Stimulated activated CD4-positive, alpha-beta T cell treated with anti-CD3 and anti-CD28 coated beads, Interleukin-4, amount 100 ng/mL, for 48 hours (primary cell): ENCODE results near the gene TNRC6A.
"Not testable (repeated sequence)": the region's sequence is repeated elsewhere in the genome, so short reads cannot be mapped to it uniquely, and the experiment has no call there.

Experiments used
- DNase-seq, 2 donors: peaks; one replicate each; pipeline ENCODE4 v3.0.0-alpha.2; 2020; ENCODE audit warnings: low read depth in 2 of 2

The TNRC6A gene

DNA sequence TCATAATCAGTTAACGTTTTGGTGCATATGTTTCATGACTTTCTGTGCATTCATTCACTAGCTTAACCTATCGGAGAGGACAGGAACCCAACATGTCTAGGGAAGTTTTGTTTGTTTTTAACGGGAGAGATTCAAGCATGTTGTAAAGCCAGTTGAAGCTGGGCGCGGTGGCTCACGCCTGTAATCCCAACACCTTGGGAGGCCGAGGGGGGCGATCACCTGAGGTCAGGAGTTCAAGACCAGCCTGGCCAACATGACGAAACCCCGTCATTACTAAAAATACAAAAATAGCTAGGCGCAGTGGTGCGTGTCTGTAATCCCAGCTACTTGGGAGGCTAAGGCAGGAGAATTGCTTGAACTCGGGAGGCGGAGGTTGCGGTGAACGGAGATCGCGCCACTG is 1.4 kb upstream of the TNRC6A start:
- no peak for DNase-seq

DNA sequence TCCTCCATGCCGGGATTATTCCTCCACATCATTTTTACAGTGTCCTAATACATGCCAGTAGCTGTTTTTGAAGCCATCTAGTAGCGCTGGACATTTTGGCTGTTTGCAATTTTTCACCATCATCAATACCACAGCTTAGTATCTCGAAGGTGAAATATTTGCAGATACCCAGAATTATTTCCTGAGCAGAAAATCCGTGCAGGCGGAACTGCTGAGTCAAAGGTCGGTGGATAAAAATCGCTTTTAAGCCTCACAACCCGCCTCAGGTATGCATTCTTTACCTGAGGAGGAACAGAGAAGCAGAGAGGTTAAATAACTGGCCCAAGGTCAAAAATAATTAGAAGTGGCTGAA is 584 bp upstream of the TNRC6A start:
- no peak for DNase-seq

DNA sequence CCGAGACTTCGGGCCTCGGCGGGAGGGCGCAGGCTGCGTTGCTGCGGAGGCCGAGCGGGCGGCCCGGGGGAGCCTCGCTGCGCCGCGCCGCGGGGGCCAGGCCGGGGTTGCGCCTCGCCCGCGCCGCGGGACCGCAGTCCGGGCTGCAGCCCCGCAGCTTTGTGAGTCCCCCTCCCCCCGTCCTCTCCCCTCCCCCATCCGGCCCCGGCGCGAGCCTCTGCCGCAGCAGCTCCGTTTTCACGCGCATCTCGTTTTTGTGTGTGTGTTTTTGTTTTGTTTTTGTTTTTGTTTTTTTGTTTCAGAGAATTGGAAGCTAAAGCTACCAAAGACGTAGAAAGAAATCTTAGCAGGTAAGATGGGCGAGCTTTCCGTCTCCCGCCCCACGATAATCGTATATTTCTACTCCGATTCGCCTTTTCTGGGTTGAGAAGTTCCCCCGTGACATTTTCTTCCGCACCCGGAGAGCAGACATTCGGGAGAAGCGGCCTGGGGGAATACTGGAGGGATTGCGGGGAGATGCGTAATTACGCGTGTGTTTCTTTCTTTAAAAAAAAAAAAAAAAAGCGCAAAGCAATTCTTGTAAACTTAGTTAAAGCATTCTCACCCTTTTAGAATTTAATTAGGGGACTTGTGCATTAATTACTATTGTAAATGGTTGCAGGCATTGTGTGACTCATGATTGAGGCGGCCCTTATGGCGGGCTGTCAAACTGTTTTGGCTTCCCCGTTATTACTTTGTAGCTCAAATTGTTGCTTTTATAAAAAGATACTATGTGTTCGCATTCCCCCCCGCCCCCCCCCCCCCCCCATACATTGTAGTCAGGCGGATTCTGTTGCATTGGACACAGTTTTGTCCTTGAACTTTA is 732 bp downstream of the TNRC6A start:
- DNase-seq: peak; percentile 20 to 21

DNA sequence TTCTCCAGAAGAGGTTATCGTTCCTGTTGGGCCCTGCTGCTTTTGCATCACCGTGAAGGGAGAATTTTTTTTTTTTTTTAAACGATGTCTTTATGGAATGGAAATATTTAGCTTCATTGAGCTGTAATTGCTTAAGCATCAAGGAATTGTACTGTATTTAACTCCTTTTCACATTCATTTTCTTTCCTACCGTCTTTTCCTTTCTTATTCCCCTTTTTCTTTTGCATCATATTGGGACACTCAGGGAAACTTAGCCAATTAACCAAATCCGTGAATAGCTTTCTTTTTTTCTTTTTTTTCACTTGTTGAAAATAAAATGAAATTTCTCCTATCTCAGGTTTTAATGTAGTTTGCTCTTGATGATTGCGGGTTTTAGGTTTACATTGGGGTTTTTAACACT is 1.5 kb downstream of the TNRC6A start:
- no peak for DNase-seq

DNA sequence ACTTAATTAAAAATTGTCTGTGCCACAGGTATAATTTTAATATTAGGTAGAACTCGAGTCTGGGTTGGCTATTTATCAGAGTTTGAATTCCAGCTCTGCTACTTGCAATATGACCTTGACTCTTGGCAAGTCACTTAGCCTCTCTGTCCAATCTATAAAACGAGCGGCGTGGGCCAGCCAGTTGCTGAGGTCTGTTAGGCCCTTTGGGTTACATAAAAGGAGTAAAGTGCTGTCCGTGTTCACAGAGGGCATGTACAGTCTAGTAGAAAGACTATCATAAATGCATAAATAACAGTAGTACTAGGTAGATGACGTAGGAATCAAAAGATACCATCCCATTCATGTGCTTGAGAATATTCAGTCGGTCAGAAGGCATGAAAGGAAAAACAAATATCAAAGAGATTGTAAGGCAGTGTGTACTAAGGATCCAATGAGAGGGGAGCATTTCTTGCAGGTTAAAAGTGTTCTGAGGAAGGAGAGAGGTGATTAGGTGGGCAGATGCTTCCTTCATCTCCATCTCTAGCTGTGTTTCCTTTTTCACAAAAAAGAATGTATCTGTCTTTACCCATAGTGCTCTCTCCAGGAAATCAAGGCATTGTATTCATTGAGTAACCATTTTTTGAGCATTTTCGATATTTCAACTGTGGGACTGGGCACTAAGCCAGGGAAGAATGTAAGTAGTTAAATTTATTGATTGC is 2.4 kb downstream of the TNRC6A start:
- DNase-seq: no peak

DNA sequence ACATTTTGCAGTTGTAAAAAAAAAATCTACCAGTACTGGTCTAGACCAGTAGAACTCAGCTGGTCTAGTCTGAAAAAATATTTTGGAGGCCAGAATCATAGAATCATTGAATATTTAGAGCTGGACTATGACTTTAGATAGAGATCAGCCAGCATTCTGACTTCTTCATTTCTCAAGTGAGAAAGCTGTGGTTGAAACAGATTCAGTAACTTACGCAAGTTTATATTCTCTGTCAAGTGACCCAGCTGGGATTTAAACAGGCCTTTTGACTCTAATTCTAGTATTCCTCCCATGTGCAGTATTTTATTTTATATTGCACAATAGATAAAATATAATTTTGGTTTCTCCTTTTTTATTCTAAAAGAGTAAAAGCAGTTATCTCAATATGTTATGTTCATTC is 4.9 kb downstream of the TNRC6A start:
- no peak for DNase-seq

DNA sequence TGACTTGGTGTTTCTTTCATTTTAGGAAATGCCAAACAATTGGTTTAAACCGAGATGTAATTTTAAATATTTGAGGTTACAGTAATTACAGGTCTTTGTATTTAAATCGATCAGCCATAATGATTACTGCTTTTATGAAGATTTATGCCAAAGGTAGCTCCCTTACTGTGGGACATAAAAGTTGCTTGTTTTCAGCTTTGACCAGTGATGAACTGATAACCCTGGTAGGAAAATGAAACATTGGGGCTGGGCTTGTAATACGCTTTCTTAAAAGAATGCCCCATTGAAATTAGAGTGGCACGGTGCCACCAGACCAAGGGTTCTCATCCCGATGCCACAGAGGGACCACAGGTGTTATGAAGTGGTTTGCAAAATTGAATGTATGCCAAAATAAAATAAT is 7.3 kb downstream of the TNRC6A start:
- DNase-seq: no peak

DNA sequence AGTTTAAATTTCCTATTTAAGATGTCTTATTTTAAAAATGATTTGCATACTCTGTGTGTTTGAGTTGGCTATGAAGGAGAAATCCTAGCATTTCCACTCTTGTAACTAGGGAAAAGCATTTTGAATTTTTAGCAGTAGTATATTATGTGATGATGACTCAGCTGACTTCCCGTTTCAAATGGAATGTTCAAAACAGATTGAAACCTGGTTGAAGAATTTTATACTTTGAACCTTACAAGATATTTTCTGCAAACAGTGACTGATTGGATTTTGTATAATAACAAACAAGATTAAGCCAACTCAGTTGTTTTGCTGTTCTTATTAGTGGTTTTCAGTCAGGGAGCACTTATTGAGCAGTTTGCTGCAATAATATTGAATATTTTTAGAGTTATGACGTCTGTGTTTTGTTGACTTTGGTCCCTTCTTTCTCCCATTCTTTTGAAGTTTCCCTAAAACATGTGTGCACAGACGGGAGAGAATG is 8.0 kb downstream of the TNRC6A start:
- DNase-seq: no peak

DNA sequence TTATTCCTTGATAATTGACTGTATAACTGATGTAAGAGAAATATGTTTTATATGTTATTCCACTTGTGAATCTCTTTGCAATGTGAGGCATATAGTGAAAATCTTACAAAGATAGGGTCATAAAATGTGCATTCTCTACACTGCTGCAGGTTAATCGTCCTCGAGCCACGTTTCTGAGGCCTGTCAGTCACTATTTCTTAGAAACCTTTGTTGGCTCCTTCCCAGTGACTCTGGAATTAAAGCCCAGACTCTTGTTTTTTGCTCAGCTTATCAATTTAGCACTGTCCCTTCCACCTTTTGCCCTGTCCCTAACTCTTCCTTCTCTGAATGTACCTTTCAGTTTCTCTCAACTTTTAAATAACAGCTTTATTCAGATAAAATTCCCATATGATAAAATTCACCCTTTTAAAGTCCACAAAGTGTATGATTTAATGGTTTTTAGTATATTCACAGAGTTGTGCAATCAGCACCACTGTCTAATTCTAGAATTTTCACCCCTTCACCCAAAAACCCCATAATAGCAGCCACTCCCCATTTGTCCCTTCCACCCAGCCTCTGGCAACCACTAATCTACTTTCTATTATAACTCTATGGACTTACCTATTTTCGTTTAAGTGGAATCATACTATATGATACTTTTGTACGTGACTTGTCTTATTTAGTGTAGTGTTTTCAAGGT is 8.6 kb downstream of the TNRC6A start:
- DNase-seq: no peak

DNA sequence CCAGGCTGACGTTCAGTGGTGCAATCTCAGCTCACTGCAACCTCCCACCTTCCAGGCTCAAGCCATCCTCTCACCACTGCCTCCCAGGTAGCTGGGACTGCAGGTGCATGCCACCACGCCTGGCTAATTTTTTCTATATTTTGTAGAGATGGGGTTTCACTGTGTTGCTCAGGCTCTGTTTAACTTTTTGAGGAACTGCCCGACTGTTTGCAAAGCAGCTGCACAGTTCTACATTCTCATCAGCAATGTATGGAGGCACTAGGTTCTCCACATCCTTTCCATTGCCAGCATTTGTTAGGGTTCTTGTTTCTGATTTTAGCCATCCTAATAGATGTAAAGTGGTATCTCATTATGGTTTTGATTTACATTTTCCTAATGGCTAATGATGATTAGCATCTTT is 9.4 kb downstream of the TNRC6A start:
- DNase-seq: no peak

DNA sequence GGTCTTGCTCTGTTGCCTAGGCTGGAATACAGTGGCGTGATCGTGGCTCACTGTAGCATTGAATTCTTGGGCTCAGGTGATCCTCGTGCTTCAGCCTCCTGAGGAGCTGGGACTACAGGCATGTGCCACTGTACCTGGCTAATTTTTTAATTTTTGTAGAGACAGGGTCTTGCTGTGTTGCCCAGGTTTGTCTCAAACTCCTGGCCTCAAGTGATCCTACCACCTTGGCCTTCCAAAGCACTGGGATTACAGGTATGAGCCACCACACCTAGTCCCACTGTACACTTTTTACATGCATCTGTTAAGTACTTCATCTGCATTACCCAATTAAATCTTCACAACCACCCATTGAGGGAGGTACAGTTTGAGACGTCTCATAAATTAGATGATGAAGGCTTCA is 12.4 kb downstream of the TNRC6A start:
- DNase-seq: no peak

DNA sequence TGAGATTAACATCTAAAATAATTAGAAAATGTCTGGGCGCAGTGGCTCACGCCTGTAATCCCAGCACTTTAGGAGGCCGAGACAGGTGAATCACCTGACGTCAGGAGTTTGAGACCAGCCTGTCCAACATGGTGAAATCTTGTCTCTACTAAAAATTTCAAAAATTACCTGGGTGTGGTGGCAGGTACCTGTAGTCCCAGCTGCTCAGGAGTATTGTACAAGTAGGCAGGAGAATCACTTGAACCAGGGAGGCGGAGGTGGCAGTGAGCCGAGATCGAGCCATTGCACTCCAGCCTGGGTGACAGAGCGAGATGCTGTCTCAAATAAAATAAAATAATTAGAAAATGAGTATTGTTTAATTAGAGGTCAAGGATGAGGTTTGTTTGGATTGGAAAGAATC is 13.2 kb downstream of the TNRC6A start:
- DNase-seq: not testable (repeated sequence)

DNA sequence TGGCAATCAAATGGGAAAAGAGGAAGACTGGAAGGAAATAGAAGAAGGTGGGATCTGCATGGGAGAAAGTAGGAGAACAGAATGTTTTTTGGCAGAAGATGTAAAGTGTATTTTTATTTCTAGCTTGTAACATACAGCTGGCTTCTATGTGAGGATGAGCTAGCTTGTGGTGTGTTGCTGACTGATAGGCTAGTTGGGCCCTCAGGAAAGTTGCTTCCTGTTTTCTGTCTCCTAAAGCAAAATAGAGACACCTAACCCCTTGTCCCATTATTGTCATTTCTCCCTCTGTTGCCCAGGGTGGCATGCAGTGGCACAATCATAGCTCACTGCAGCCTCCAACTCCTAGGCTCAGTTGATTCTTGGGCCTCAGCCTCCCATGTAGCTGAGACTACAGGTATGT is 15.9 kb downstream of the TNRC6A start:
- DNase-seq: no peak

DNA sequence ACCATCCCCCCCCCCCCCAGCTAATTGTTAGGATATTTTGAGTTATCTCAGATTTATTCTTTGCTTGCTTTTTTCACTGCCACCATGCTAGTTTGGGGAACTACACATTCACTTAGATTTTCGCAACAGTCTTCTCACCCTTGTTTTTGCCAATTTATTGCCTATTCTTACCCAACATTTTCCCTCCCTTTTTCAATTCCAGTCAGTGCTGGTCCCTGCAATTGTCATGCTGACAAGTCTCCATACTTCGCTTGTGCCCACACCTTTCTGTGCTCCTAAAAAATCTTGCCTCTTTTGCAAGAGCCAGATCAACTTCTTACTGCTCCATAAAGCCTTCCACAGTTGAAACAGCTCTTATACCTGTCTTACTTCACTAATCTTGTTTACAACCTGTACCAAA is 16.3 kb downstream of the TNRC6A start:
- no peak for DNase-seq

DNA sequence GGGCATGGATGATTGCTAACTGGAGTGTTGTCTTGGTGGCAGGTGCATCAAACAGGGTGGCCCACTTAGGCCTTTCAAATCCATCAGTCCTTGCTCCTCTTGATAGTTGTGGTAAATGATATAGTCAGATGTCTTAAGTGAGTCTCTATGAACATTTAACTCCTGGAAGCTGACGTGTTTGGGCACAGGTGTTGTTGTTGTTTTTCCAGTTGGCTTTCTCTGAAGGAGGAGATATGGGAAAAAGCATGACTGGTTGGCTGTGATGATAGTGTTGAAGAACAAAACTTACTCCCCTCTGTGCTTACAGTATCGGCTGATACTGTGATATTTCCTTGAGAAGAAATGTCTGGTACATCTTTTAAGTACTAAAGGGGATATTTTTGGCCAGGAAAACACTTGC is 18.0 kb downstream of the TNRC6A start:
- no peak for DNase-seq

DNA sequence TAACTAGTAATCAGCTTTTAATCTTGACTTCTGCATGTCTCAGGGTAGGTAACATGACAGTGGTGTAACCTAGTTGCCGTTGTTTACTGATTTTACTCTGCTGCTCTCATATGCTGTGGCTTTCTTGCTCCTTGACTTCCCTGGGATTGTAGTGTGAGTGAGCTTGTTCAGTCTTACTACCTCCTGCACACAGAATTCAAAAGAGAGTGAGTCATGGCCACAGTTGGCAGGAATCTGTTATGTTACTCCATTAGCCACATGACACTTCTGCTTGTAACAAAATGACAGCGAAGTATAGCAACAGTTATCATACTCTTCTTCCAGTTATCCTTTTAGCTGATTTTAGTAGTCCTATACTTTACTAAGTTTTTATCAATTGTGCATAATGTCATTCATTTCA is 18.8 kb downstream of the TNRC6A start:
- no peak for DNase-seq

DNA sequence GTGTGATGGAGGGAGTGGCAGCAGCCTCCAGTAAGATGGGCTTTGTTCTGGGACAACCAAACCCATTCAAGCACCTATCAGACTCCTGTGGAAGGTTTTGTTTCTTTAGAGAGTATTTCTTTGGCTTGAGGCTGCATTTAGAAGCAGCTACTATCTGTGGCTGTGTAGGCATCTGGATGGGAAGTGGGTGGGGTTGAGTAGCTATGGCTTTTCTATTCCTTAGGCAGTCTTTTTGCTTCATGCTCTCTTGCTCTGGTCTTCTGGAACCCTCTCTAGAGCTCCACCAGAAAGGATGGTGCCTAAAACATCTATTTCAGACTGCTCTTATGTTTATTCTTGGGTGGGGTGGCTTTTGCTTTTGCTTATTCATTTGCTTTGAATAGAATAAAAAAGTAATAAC is 19.9 kb downstream of the TNRC6A start:
- DNase-seq: no peak

DNA sequence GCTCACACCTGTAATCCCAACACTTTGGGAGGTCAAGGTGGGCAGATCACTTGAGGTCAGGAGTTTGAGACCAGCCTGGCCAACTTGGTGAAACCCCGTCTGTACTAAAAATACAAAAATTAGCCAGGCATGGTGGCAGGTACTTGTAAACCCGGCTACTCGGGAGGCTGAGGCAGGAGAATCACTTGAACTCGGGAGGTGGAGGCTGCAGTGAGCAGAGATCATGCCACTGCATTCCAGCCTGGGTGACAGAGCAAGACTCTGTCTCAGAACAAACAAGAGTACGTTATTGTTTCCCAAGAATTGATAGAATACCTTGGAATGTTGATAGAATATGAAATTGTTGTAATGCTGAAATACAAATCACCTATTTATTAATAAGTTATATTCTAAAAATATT is 20.4 kb downstream of the TNRC6A start:
- not testable (repeated sequence) for DNase-seq

DNA sequence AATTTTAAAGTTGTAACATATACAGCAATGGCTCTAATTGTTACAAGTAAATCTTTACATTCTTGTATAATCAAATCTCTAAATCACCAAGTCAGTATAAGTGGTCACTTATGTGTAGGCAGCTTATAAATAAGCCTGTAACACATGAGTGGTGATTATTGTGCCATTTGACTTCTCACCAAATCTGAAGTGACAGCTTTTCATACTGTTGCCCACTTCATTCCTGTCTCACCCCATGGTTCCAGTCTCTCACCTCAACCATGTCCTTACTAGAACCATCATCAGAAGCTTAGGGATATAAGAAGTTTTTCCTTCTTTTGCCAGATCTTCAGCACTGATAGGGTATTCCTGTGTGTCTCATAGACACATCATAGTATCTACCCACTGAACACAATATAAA is 23.5 kb downstream of the TNRC6A start:
- no peak for DNase-seq

DNA sequence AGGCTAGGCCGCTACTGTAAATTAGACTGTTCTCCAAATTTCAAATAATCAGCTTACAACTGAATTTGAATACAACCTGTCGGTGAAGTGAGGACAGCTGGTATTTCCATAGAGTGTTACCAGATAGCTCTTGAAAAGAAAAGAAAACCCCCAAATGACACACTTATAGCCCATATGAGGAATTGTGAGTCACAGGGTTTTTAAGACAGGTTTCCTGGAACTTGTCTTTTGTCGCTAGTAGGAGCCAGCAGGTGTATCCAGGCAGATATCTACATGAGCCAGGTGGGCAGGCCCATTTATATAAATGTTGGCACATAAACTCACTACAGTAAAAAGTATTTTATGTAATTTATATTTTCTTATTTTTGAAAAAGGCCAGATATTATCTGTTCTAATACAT is 24.0 kb downstream of the TNRC6A start:
- DNase-seq: no peak

DNA sequence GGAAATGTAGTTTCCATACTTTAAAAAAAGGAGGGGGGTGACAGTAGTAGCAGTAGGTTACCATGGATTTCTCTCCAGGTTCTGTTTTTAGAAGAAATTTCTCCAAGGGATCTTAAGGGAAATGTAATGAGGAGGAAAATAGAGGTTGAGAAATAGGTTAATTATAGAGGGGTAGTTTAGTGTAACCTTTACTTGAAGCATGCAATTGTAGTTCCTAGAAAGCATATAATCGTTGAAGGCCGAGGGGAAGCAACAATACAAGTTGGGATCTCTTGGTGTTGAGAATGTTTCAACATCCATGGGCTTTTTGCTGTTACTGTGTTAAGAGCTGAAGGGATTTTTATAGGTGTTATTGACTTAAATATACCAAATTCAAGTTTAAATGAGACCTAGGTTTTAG is 25.1 kb downstream of the TNRC6A start:
- no peak for DNase-seq

DNA sequence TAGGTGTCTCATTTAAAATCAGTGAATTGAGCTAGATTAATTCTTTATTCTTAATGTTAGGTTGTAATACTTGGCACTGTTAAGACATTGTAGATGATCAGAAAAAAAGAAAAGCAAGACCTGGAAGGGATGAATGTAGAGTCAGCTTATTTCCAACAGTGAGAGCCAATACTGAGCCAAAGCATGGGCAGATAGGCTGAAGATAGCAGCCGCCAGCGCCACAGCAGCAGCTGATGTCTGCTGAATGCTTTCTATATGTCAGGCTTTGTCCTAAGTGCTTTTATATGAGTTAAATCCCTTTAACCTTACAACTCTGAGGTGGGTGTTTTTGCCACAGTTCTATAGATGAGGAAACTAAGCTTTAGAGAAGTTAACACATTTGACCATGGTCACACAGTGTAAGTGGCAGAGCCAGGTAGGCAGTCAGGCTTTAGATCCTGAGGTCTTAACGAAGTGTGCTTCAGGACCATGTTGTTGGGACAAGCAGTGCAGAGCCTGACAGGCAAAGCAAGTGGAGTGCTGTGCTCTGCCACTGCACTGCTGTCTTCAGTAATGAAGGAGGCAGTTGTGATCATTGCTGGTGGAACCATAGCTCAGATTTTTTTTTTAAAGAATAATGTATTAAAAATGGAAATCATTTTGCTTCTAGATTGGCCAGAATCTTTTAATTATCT is 25.9 kb downstream of the TNRC6A start:
- no peak for DNase-seq
